ENCODE data around the gene TBC1D25. TPM values are rescaled to one million over a fixed set of nuclear protein-coding genes. Genes with fewer than 3 reads are reported as not detected.

TBC1D25 gene
- total and polyA plus RNA-seq, 2 of the 4 experiments (the other 2 are of a cell fraction) = 11.3 to 15.9 TPM

DNA sequence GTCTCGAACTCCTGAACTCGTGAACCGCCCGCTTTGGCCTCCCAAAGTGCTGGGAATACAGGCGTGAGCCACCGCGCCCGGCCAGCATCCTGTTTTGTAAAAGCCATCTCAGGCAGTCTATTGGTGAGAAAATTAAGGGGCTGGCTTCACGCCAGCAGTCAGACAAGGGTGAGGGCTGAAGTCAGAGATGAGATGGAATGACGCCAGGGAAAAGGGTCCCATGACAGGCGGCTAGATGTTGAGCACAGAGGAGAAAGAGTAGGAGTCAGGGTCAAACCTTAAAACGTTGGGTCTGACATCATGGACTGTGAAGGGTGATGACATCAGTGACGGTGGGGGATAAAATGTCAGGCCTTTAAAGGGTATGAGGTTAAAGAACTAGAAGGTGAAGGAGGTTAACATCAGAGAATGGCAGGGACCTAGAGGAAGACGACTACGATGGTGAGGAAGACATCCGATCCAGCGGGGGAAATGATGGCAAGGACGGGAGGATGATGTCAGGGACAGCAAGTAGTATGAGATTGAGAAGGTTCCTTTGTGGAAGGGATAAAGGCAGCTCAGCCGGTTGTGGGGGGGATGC lies 34.3 kb downstream of the TBC1D25 start (continued):
- no peak for TF ChIP-seq FOS (IDR thresholded peaks at IDR 0.05; ENCODE audit: low read depth, low read length)

DNA sequence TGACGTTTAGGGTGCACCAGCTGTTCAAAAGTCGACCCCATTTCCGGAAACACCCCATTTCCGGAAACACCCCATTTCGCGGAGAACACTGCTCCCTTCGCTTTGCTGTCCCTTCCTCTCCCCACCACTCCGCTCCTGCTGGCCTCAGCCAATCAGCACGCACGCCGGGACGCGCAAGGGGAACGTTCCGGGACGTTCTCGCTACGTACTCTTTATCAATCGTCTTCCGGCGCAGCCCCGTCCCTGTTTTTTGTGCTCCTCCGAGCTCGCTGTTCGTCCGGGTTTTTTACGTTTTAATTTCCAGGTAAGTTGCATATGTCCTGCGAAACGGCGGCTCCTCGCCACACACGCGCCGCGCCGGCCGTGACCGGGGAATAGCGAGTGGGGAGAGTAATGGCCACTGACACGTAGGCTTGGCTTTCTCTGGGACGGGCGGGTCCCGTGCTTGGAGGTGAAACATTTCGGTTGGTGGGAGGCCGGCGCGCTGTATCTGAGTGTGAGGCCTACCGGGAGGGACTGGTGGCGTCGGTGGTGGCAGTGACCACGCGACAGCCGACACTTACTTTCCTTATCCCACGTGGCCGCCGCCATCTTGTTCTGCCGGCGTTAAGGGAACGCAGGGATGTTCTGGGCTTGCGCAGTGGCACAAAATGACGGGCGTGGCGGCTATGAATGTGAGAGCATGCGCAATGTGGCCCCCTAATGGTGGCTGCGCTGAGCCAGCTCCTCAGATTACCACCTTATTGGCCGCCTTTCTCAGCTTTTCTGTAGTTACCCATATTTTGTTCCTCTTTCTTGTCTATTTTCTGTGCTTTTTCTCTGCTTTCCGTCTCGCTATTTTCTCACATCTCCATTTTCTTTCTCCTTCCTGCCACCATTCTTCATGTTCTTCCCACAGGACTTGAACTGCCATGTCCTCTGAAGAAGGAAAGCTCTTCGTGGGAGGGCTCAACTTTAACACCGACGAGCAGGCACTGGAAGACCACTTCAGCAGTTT lies 35.1 kb downstream of the TBC1D25 start, which contains the start of gene RBM3:
Gene RBM3, plus strand, starts transcription at position 215 of the 997 bp plus-strand sequence. Its CDS starts 697 bp downstream, at position 912.
- peaks cover 23% of the 10 kb centered on the region for H3K36me3 ChIP-seq (ENCODE audit: control insufficient read depth, insufficient read depth, low read length)
- peak within 1 kb of the TSS; percentile 99 for H4K91ac ChIP-seq (ENCODE audit: insufficient read depth, low read depth, low read length)
- peak within 1 kb of the TSS; percentile 99 for H2AK9ac ChIP-seq (replicated peaks; ENCODE audit: low read depth, low read length, poor library complexity)
- peaks cover 13% of the 10 kb centered on the region for H3K9me1 ChIP-seq (ENCODE audit: insufficient read depth, low read length)
- peak within 1 kb of the TSS; percentile 40; the same call in 1 of the 2 replicates for H2BK20ac ChIP-seq (ENCODE audit: low read depth, low read length)
- TF ChIP-seq MAZ (IDR thresholded peaks at IDR 0.05; ENCODE audit: borderline replicate concordance, low read depth, low read length) = peak; percentile 33; the same call in 1 of the 2 replicates
- TF ChIP-seq RFX5 (IDR thresholded peaks at IDR 0.05; ENCODE audit: low read depth, low read length) = no peak
- peak; percentile 74; the same call in 1 of the 2 replicates for TF ChIP-seq MXI1 (IDR thresholded peaks at IDR 0.05; ENCODE audit: borderline replicate concordance, low read depth, low read length)
- TF ChIP-seq RCOR1 (IDR thresholded peaks at IDR 0.05; ENCODE audit: insufficient replicate concordance, low read length) = no peak
- peak; percentile 69 for TF ChIP-seq USF2 (IDR thresholded peaks at IDR 0.05; ENCODE audit: low read depth, low read length)
- TF ChIP-seq POLR2A (IDR thresholded peaks at IDR 0.05; ENCODE audit: low read depth, low read length) = peak; percentile 95
- TF ChIP-seq, protein P1, sequence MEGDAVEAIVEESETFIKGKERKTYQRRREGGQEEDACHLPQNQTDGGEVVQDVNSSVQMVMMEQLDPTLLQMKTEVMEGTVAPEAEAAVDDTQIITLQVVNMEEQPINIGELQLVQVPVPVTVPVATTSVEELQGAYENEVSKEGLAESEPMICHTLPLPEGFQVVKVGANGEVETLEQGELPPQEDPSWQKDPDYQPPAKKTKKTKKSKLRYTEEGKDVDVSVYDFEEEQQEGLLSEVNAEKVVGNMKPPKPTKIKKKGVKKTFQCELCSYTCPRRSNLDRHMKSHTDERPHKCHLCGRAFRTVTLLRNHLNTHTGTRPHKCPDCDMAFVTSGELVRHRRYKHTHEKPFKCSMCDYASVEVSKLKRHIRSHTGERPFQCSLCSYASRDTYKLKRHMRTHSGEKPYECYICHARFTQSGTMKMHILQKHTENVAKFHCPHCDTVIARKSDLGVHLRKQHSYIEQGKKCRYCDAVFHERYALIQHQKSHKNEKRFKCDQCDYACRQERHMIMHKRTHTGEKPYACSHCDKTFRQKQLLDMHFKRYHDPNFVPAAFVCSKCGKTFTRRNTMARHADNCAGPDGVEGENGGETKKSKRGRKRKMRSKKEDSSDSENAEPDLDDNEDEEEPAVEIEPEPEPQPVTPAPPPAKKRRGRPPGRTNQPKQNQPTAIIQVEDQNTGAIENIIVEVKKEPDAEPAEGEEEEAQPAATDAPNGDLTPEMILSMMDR (conservative IDR thresholded peaks at IDR 0.05; ENCODE audit: low read depth, low read length) = peak; percentile 32; the same call in 1 of the 2 replicates
- no peak for TF ChIP-seq CEBPB (IDR thresholded peaks at IDR 0.05; ENCODE audit: low read depth, low read length)
- dilution Hi-C loops (cut with HindIII; ENCODE audit: low sequenced_read_pairs, unreplicated experiment) = no loop called here
- peak; percentile 97 for ATAC-seq (ENCODE audit: low read depth)
- H2BK5ac ChIP-seq (ENCODE audit: low read depth, low read length, poor library complexity, severe bottlenecking) = peak within 1 kb of the TSS; percentile 95
- peak within 1 kb of the TSS; percentile 98 for H2AK5ac ChIP-seq (ENCODE audit: low read depth, low read length)
- H2BK15ac ChIP-seq (ENCODE audit: low read depth, low read length) = peak within 1 kb of the TSS; percentile 86; the same call in 2 of the 3 replicates
- peak within 1 kb of the TSS; percentile 93 for H3K56ac ChIP-seq (ENCODE audit: extremely low read depth, insufficient read depth, low read length)
- H3K4me2 ChIP-seq (ENCODE audit: low read depth, low read length) = peak within 1 kb of the TSS; percentile 94
- WGBS, 2 experiments (ENCODE audit: extremely low coverage in 2 of 2, insufficient read length in 1 of 2) = 45% methylated on average over 47 of the region's 71 CpGs; no CpG with 5 or more reads in 1 of the 2 experiments
- intact Hi-C loops (cut with micrococcal nuclease) = no loop called here
- H3K9ac ChIP-seq (ENCODE audit: low read depth, low read length) = peak within 1 kb of the TSS; percentile 99
- H3K27me3 ChIP-seq (ENCODE audit: control insufficient read depth, insufficient read depth, low read length) = no peaks in the 10 kb centered on the region
- peak within 1 kb of the TSS; percentile 66 for H2BK120ac ChIP-seq (ENCODE audit: low read depth, low read length)
- no TSS peak for BruUV-seq (replicated peaks)
- POLR2A ChIA-PET (ENCODE audit: unreplicated experiment) = interaction anchor here (0.6 to 0.7 kb wide), 2 partner anchors 10 to 1885 kb away, joined by 3 to 9 read pairs; no protein-coding TSS in a partner anchor
- H3K4me3 ChIP-seq (ENCODE audit: insufficient read depth, low read depth, low read length) = peak within 1 kb of the TSS; percentile 82
- peak within 1 kb of the TSS; percentile 87 for H3K23ac ChIP-seq (ENCODE audit: low read depth, low read length)
- peak within 1 kb of the TSS; percentile 100 for H4K5ac ChIP-seq (ENCODE audit: low read depth, low read length)
- peak within 1 kb of the TSS; percentile 91 for H3K18ac ChIP-seq (ENCODE audit: low read depth, low read length)
- peak; percentile 91 for DNase-seq
- peaks cover 12% of the 10 kb centered on the region; the same call in 1 of the 2 replicates for H4K20me1 ChIP-seq (ENCODE audit: insufficient read depth, low read length)
- H2AFZ ChIP-seq (replicated peaks; ENCODE audit: low read length, poor library complexity) = peak within 1 kb of the TSS; percentile 92
- peak within 1 kb of the TSS; percentile 100 for H4K8ac ChIP-seq (ENCODE audit: low read depth in 2 of 2, low read length in 2 of 2)
- H3K4me1 ChIP-seq (ENCODE audit: control insufficient read depth, insufficient read depth, low read length) = peaks cover 5% of the 10 kb centered on the region
- CTCF ChIA-PET = no interaction called here
- H3K27ac ChIP-seq (ENCODE audit: insufficient read depth, low read length) = peak within 1 kb of the TSS; percentile 96
- H3K79me1 ChIP-seq (ENCODE audit: low read depth in 1 of 2, low read length in 2 of 2) = peaks cover 16 to 25% of the 10 kb centered on the region in 2 experiments; a peak in 3 of 4 replicates
- H3K14ac ChIP-seq (replicated peaks; ENCODE audit: low read depth, low read length) = peak within 1 kb of the TSS; percentile 98
- H3K4ac ChIP-seq (ENCODE audit: low read depth, low read length) = peak within 1 kb of the TSS; percentile 96
- H3K9me3 ChIP-seq (ENCODE audit: control insufficient read depth, insufficient read depth, low read length) = no peaks in the 10 kb centered on the region
- in situ Hi-C loops (cut with MboI; ENCODE audit: low sequenced_read_pairs) = no loop called here

Data from IMR-90 (cell line).